Right lobe of liver (tissue), 6 donors: ENCODE data around the gene CCDC28A. TPM values are rescaled to one million over a fixed set of nuclear protein-coding genes. Genes with fewer than 3 reads are reported as not detected.

Experiments used
- ATAC-seq, 4 donors: fragments of 200-7000 bp; cut with Tn5 transposase; one replicate each; pipeline ENCODE4 v1.9.1; 2020; ENCODE audit warnings: mild to moderate bottlenecking in 4 of 4, moderate library complexity in 4 of 4
- DNase-seq, 3 donors: peaks; one replicate each; pipeline ENCODE4 v3.0.0-alpha.2; 2020
- H3K27ac ChIP-seq, 3 donors: fragments of 200-600 bp; one replicate each; pipeline ENCODE4 v1.8.0; 2022
- H3K27me3 ChIP-seq, 2 donors: fragments of 200-600 bp; one replicate each; pipeline ENCODE4 v1.8.0; 2022
- H3K36me3 ChIP-seq, 4 donors: fragments of 200-600 bp; sonication (generic) in 1 of 4; one replicate each; pipeline versions ENCODE4 v1.5.1 to v1.8.0; 2017 to 2022; ENCODE audit warnings: control low read depth in 1 of 4
- H3K4me1 ChIP-seq, 4 donors: fragments of 200-600 bp; sonication (generic) in 1 of 4; one replicate each; pipeline versions ENCODE4 v1.5.1 to v1.8.0; 2017 to 2022; ENCODE audit warnings: control low read depth in 1 of 4
- H3K4me3 ChIP-seq, 3 donors: fragments of 200-600 bp; one replicate each; pipeline ENCODE4 v1.8.0; 2022
- H3K9me3 ChIP-seq, 4 donors: fragments of 200-600 bp; sonication (generic) in 1 of 4; one replicate each; pipeline versions ENCODE4 v1.5.1 to v1.8.0; 2017 to 2022; ENCODE audit warnings: control low read depth in 1 of 4
- POLR2A ChIP-seq: fragments of 450-650 bp; IDR thresholded peaks from one replicate; pipeline ENCODE4 v1.6.1; 2017; ENCODE audit warnings: antibody characterized with exemption, mild to moderate bottlenecking
- WGBS: methylation state at CpG from one replicate; pipeline ENCODE4 v1.1.6; 2018; ENCODE audit warnings: low coverage, low lambda C conversion rate; ENCODE audit not compliant: insufficient coverage; ENCODE audit errors: missing lambda C conversion rate; 5-methylcytosine and 5-hydroxymethylcytosine counted together
- intact Hi-C, 2 donors: fragments of 100-400 bp; cut with DNase I; formaldehyde crosslinking; loops; one replicate each; pipeline versions ENCODE4 v1.11.2 to v1.14.1; 2022
- long read RNA-seq: library from polyadenylated mRNA; unstranded; transcript quantifications from one replicate; pipeline ENCODE4 v2.0.0, GENCODE V29; 2019
- total RNA-seq, 6 experiments: library from RNA; depleted of rRNA in 2 of 6; stranded (reverse); fragments of >200 nt in 2 of 6; fragmentation: NEBNext Ultra II Directional in 3 of 6; extraction: Animal tissue kit (Norgen Biotek cat#: 25700) in 3 of 6; gene quantifications; one replicate each; pipeline versions ENCODE4 v1.1.0 to v1.2.4, GENCODE V29; 2016 to 2023
- TF ChIP-seq, protein P1 (sequence below), 4 donors: fragments of 200-600 bp in 3 of 4; fragments of 450-650 bp in 1 of 4; IDR thresholded peaks; one replicate each; pipeline versions ENCODE4 v1.5.1 to v1.8.0; 2016 to 2022; ENCODE audit warnings: antibody characterized with exemption in 4 of 4, mild to moderate bottlenecking in 2 of 4
- donor health status: DM: no; HTN: yes; CAD: no.
- donor health status: DM: no; HTN: no; CAD: no.
- donor health status: DM: no; HTN: no; CAD: no.
- donor health status: DM: no; HTN: yes; CAD: no.
- donor health status: DM: no; HTN: yes; CAD: no.

The CCDC28A gene
- 10 to 100 TPM; 14.6 to 27.1 (median 17.2) TPM for total RNA-seq
- long read RNA-seq, transcript CCDC28A-202 (6 exons, 1,505 nt) = major isoform, 7 of 9 reads
- long read RNA-seq, partial matches to known transcripts = 1 of 9 reads
- long read RNA-seq, other reads (novel, unspliced or antisense) = 1 of 9 reads

DNA sequence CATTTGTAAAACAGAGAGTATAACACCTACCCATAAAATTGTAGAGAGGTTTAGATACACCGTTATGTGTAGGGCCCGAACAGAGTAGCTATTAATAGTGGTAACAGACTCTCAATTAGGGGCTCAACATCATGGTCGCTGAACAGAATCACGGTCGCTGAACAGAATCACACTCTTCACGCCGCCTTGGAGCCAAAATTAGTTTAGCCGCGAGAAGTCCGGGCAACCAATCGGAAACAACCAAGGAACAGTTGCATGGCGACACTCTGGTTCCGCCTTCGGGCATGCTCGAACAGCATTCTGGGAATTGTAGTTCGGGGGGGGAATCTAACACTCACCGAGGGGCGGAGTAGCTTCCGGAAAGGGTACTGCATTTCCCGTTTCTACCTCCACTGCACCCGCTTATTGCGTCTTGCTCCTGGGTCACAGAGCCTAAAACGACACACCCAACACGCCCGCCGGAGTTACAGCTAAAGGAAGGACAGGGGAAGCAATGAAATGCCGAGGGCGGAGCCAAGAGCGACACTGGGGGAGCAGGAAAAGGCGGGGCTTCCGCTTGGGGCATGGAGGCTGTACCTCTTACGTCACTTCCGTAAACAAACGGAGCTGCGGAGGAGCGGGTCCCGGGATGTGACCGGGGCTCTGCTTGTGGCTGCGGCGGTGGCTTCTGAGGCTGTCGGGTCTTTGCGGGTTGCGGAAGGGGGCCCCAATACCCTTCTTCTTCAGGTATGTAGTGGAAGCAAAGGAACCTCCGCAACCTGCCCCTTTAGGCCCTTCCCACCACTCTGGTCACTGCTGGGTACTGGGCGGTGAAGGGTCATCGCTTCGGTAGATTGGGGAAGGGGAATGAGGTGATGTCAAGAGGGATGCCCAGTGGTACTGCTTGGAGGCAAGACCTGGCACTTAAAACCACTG, at the start of gene CCDC28A:
Gene CCDC28A (plus strand): TSS at position 593 of the 915 bp plus-strand sequence. CDS start 2,352 bp downstream, outside the sequence.
- DNase-seq = peak; percentile 93 to 94 (median 94)
- Histone ChIP-seq H3K27me3 (no peaks in the 10 kb centered on the region), H3K27ac (peak within 1 kb of the TSS; percentile 94 to 98 (median 95)), H3K36me3 (peaks cover 0 to 17% (median 0%) of the 10 kb centered on the region in 4 donors), H3K4me1 (peaks cover 0 to 19% (median 2%) of the 10 kb centered on the region in 4 donors), H3K9me3 (no peaks in the 10 kb centered on the region), H3K4me3 (peak within 1 kb of the TSS; percentile 68 to 87 (median 75))
- ATAC-seq = peak; percentile 95 to 96 (median 96)
- TF ChIP-seq, protein P1, sequence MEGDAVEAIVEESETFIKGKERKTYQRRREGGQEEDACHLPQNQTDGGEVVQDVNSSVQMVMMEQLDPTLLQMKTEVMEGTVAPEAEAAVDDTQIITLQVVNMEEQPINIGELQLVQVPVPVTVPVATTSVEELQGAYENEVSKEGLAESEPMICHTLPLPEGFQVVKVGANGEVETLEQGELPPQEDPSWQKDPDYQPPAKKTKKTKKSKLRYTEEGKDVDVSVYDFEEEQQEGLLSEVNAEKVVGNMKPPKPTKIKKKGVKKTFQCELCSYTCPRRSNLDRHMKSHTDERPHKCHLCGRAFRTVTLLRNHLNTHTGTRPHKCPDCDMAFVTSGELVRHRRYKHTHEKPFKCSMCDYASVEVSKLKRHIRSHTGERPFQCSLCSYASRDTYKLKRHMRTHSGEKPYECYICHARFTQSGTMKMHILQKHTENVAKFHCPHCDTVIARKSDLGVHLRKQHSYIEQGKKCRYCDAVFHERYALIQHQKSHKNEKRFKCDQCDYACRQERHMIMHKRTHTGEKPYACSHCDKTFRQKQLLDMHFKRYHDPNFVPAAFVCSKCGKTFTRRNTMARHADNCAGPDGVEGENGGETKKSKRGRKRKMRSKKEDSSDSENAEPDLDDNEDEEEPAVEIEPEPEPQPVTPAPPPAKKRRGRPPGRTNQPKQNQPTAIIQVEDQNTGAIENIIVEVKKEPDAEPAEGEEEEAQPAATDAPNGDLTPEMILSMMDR (IDR thresholded peaks at IDR 0.05) = no peak
- TF ChIP-seq POLR2A = no peak
- WGBS = under 1% methylated on average over 34 of the region's 47 CpGs
- intact Hi-C loops = no loop called here

DNA sequence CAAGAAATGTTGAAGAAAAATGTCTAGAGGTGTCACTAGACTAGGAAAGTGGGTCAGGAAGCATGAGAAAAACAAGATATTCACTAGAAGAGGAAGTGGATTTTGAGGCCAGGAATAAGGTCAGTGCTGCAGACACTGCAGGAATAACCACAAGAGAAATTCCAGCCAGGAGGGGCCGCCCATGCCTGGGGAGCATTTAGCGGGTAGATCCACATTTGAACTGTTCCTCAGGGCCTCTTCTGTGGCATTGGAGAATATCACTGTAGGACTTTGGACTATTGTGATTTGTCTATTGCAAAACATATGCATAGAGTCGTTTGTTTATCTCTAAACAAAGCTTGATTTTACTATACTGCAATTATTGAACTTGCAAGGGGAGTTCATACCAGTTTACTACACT, 49.6 kb upstream of the CCDC28A start:
- intact Hi-C loops = no loop called here
- no peaks in the 10 kb centered on the region for H3K27me3 ChIP-seq
- H3K36me3 ChIP-seq = no peaks in the 10 kb centered on the region
- H3K4me1 ChIP-seq = peaks cover 0 to 14% (median 7%) of the 10 kb centered on the region in 4 donors
- 0% methylated on average over 3 of the region's 3 CpGs for WGBS
- H3K27ac ChIP-seq = peak overlapping the region in 1 of 3 donors; percentile 29
- TF ChIP-seq, protein P1 (IDR thresholded peaks at IDR 0.05) = peak in 3 of 4 donors; percentile 11 to 28 (median 27)
- no peak for TF ChIP-seq POLR2A
- H3K9me3 ChIP-seq = no peaks in the 10 kb centered on the region
- DNase-seq (peak; percentile 64 to 65 (median 64)), ATAC-seq (peak; percentile 86 to 94 (median 88))
- no peak overlapping the region for H3K4me3 ChIP-seq

DNA sequence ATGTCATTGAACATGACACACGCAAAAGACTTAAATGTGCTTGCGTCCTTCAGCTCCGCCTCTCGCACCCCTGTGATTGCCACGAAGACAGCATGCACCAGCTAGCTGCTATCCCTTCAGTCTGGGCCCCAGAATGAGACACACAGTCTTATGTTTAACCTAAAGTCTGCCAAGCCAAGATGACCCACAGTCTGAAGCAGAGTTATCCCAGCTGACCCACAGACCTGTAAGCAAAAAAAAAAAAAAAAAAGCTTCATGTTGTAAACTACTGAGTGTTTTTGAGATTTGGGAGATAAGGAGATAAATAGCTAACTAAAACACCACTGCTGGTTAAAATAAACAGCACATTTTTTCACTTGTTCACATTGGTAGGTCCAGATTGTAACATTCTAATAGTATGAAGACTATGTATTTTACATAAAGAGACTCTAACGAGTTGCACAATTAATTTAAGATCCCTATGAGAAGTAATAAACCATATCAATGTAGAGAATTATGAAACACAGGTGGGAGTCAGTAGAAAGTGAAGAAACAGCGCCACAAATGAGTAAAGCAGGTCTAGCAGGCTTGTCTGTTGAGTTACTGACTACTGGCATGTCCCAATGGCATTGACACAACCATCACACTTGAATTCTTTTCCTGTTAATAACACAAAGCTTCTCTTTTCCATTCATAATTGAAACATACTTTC, 47.4 kb upstream of the CCDC28A start:
- peaks cover 0 to 14% (median 7%) of the 10 kb centered on the region in 4 donors for H3K4me1 ChIP-seq
- no peak overlapping the region for H3K4me3 ChIP-seq
- no peak for ATAC-seq
- no peaks in the 10 kb centered on the region for H3K27me3 ChIP-seq
- no peak for DNase-seq
- TF ChIP-seq POLR2A = no peak
- TF ChIP-seq, protein P1 (IDR thresholded peaks at IDR 0.05) = no peak
- 80% methylated on average over 2 of the region's 7 CpGs for WGBS
- intact Hi-C loops = no loop called here
- H3K36me3 ChIP-seq = no peaks in the 10 kb centered on the region
- H3K9me3 ChIP-seq = no peaks in the 10 kb centered on the region
- H3K27ac ChIP-seq = no peak overlapping the region

DNA sequence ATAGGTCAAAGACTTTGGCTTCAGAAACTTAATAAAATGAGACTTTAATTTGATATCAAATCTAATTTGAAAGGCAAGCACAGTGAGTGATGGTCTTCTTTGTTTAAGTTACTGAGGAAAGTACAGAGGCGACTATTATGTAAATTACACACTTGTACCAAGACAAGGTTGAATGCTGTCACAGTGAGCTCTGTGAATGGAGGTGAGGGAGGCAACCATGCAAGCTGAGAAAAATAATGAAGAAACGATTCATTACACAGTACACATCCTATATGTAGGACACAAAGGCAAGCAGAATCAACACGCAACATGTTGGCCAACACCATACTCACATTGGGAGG, 46.8 kb upstream of the CCDC28A start:
- DNase-seq (no peak), ATAC-seq (no peak)
- no peaks in the 10 kb centered on the region for H3K9me3 ChIP-seq
- WGBS = 79% methylated on average over 3 of the region's 3 CpGs
- H3K4me3 ChIP-seq = no peak overlapping the region
- H3K4me1 ChIP-seq = peaks cover 0 to 14% (median 7%) of the 10 kb centered on the region in 4 donors
- TF ChIP-seq POLR2A = no peak
- TF ChIP-seq, protein P1 (IDR thresholded peaks at IDR 0.05) = no peak
- intact Hi-C loops = no loop called here
- H3K27ac ChIP-seq = peak overlapping the region in 1 of 3 donors; percentile 7
- no peaks in the 10 kb centered on the region for H3K36me3 ChIP-seq
- H3K27me3 ChIP-seq = no peaks in the 10 kb centered on the region
